ENCODE measurements around the gene HNRNPUL1. TPM values are rescaled to one million over a fixed set of nuclear protein-coding genes. Genes with fewer than 3 reads are reported as not detected.

The HNRNPUL1 gene
- total and polyA plus RNA-seq, 2 experiments from 2014 or later: 111 to 112 TPM

GRCh38 chr19:41253660-41254059 lies 10.5 kb upstream of the HNRNPUL1 start:
- Histone ChIP-seq H2AFZ (no peak overlapping the region), H3K4me1 (ENCODE audit: insufficient read depth) (no peaks in the 10 kb centered on the region), H3K9me3 (ENCODE audit: low read depth) (no peaks in the 10 kb centered on the region), H3K27ac (no peak overlapping the region), H4K20me1 (ENCODE audit: insufficient read depth) (no peaks in the 10 kb centered on the region), H3K27me3 (replicated peaks; ENCODE audit: insufficient read depth) (no peaks in the 10 kb centered on the region), H3K79me2 (ENCODE audit: insufficient read depth) (peaks cover 42% of the 10 kb centered on the region), H3K9ac (no peak overlapping the region), H3K4me2 (ENCODE audit: unreplicated experiment) (no peak overlapping the region), H3K36me3 (ENCODE audit: low read depth) (peaks cover 96% of the 10 kb centered on the region), H3K4me3 (no peak overlapping the region), H3K9me2 (ENCODE audit: insufficient read depth) (no peaks in the 10 kb centered on the region), H3F3A (ENCODE audit: insufficient read depth) (peaks cover 89% of the 10 kb centered on the region)
- TF ChIP-seq EZH2 (IDR thresholded peaks at IDR 0.05; ENCODE audit: insufficient read depth, poor library complexity, severe bottlenecking) (no peak), EZH2phosphoT487 (IDR thresholded peaks at IDR 0.05; ENCODE audit: insufficient read depth, low read depth) (no peak)
- 96% methylated on average over 6 of the region's 6 CpGs for WGBS, 2 experiments (ENCODE audit: low coverage in 1 of 2, low lambda C conversion rate in 2 of 2, missing lambda C conversion rate in 2 of 2)
- DNase-seq: no peak
- in situ Hi-C loops (cut with MboI): no loop called here

- no peaks in the 10 kb centered on the region for H3K9me3 ChIP-seq (ENCODE audit: low read depth)
- peaks cover 96% of the 10 kb centered on the region for H3K36me3 ChIP-seq (ENCODE audit: low read depth)
- H4K20me1 ChIP-seq (ENCODE audit: insufficient read depth): no peaks in the 10 kb centered on the region
- no peak for TF ChIP-seq EZH2phosphoT487 (IDR thresholded peaks at IDR 0.05; ENCODE audit: insufficient read depth, low read depth)
- TF ChIP-seq EZH2 (IDR thresholded peaks at IDR 0.05; ENCODE audit: insufficient read depth, poor library complexity, severe bottlenecking): no peak
- in situ Hi-C loops (cut with MboI): no loop called here
- H3K4me3 ChIP-seq: no peak overlapping the region
- H3K4me2 ChIP-seq (ENCODE audit: unreplicated experiment): no peak overlapping the region
- DNase-seq: no peak
- H3K27me3 ChIP-seq (replicated peaks; ENCODE audit: insufficient read depth): no peaks in the 10 kb centered on the region
- H3K79me2 ChIP-seq (ENCODE audit: insufficient read depth): peaks cover 28% of the 10 kb centered on the region
- no peak overlapping the region for H2AFZ ChIP-seq
- peaks cover 91% of the 10 kb centered on the region for H3F3A ChIP-seq (ENCODE audit: insufficient read depth)
- no peaks in the 10 kb centered on the region for H3K9me2 ChIP-seq (ENCODE audit: insufficient read depth)
- H3K27ac ChIP-seq: peak overlapping the region; percentile 15; the same call in 1 of the 2 replicates
- H3K9ac ChIP-seq: no peak overlapping the region
- no peaks in the 10 kb centered on the region for H3K4me1 ChIP-seq (ENCODE audit: insufficient read depth)
Observed at GRCh38 chr19:41255171-41255570, 9.0 kb upstream of the HNRNPUL1 start.

GRCh38 chr19:41261474-41262190 lies 2.5 kb upstream of the HNRNPUL1 start:
- no peaks in the 10 kb centered on the region for H3K9me3 ChIP-seq (ENCODE audit: low read depth)
- H4K20me1 ChIP-seq (ENCODE audit: insufficient read depth): no peaks in the 10 kb centered on the region
- H3K9me2 ChIP-seq (ENCODE audit: insufficient read depth): no peaks in the 10 kb centered on the region
- H3K4me2 ChIP-seq (ENCODE audit: unreplicated experiment): peak overlapping the region; percentile 87
- H3K27ac ChIP-seq: peak overlapping the region; percentile 99
- H3K4me1 ChIP-seq (ENCODE audit: insufficient read depth): peaks cover 4% of the 10 kb centered on the region; the same call in 1 of the 2 replicates
- 58 to 64% methylated on average over 10 of the region's 10 CpGs for WGBS, 2 experiments (ENCODE audit: low coverage in 1 of 2, low lambda C conversion rate in 2 of 2, missing lambda C conversion rate in 2 of 2)
- no peak for DNase-seq
- peaks cover 46% of the 10 kb centered on the region for H3K36me3 ChIP-seq (ENCODE audit: low read depth)
- H3K4me3 ChIP-seq: peak overlapping the region; percentile 79
- peak overlapping the region; percentile 97 for H3K9ac ChIP-seq
- peaks cover 52% of the 10 kb centered on the region for H3F3A ChIP-seq (ENCODE audit: insufficient read depth)
- H3K27me3 ChIP-seq (replicated peaks; ENCODE audit: insufficient read depth): no peaks in the 10 kb centered on the region
- in situ Hi-C loops (cut with MboI): no loop called here
- peaks cover 25% of the 10 kb centered on the region for H3K79me2 ChIP-seq (ENCODE audit: insufficient read depth)
- TF ChIP-seq EZH2phosphoT487 (IDR thresholded peaks at IDR 0.05; ENCODE audit: insufficient read depth, low read depth) (no peak), EZH2 (IDR thresholded peaks at IDR 0.05; ENCODE audit: insufficient read depth, poor library complexity, severe bottlenecking) (no peak)
- H2AFZ ChIP-seq: peak overlapping the region; percentile 37

- no peaks in the 10 kb centered on the region for H3K9me3 ChIP-seq (ENCODE audit: low read depth)
- peak overlapping the region; percentile 79 for H3K4me3 ChIP-seq
- in situ Hi-C loops (cut with MboI): no loop called here
- peaks cover 39% of the 10 kb centered on the region for H3F3A ChIP-seq (ENCODE audit: insufficient read depth)
- no peaks in the 10 kb centered on the region for H3K27me3 ChIP-seq (replicated peaks; ENCODE audit: insufficient read depth)
- peak overlapping the region; percentile 99 for H3K27ac ChIP-seq
- 1 to 2% methylated on average over 46 of the region's 46 CpGs for WGBS, 2 experiments (ENCODE audit: low coverage in 1 of 2, low lambda C conversion rate in 2 of 2, missing lambda C conversion rate in 2 of 2)
- H2AFZ ChIP-seq: peak overlapping the region; percentile 8
- peak overlapping the region; percentile 87 for H3K4me2 ChIP-seq (ENCODE audit: unreplicated experiment)
- H3K36me3 ChIP-seq (ENCODE audit: low read depth): peaks cover 36% of the 10 kb centered on the region
- H3K9me2 ChIP-seq (ENCODE audit: insufficient read depth): no peaks in the 10 kb centered on the region
- DNase-seq: peak; percentile 93
- peaks cover 13% of the 10 kb centered on the region; the same call in 1 of the 2 replicates for H3K4me1 ChIP-seq (ENCODE audit: insufficient read depth)
- H4K20me1 ChIP-seq (ENCODE audit: insufficient read depth): no peaks in the 10 kb centered on the region
- peaks cover 41% of the 10 kb centered on the region for H3K79me2 ChIP-seq (ENCODE audit: insufficient read depth)
- no peak for TF ChIP-seq EZH2 (IDR thresholded peaks at IDR 0.05; ENCODE audit: insufficient read depth, poor library complexity, severe bottlenecking)
- TF ChIP-seq EZH2phosphoT487 (IDR thresholded peaks at IDR 0.05; ENCODE audit: insufficient read depth, low read depth): no peak
- H3K9ac ChIP-seq: peak overlapping the region; percentile 97
Observed at GRCh38 chr19:41263042-41263849, 926 bp upstream of the HNRNPUL1 start.
